B cell (primary cell): ENCODE measurements around the gene RILP.

Experiments used
- CTCF ChIP-seq: fragments of 200-600 bp; IDR thresholded peaks from one replicate; pipeline ENCODE4 v1.8.0; 2022; ENCODE audit warnings: antibody characterized with exemption, mild to moderate bottlenecking
- EZH2 ChIP-seq: IDR thresholded peaks from 2 replicates; pipeline ENCODE4 v1.6.1; 2012; ENCODE audit warnings: borderline replicate concordance, low read depth, mild to moderate bottlenecking, moderate library complexity, low read length; ENCODE audit not compliant: insufficient read depth, poor library complexity, severe bottlenecking

- no peak for TF ChIP-seq CTCF
- TF ChIP-seq EZH2, result no peak
Observed at GRCh38 chr17:1604831-1605528, 44.7 kb downstream of the RILP start.
